ENCODE measurements around the gene EZH2. TPM values are rescaled to one million over a fixed set of nuclear protein-coding genes. Genes with fewer than 3 reads are reported as not detected.

EZH2 gene
- total and polyA plus RNA-seq, 4 donors: 2.0 to 21.3 (median 2.5) TPM

GRCh38 chr7:148850564-148850963, 33.5 kb downstream of the EZH2 start:
- TF ChIP-seq YY1 (IDR thresholded peaks at IDR 0.05): no peak
- TF ChIP-seq SP1 (IDR thresholded peaks at IDR 0.05): no peak
- no peak for TF ChIP-seq FOXA2 (IDR thresholded peaks at IDR 0.05)
- TF ChIP-seq, protein P1, sequence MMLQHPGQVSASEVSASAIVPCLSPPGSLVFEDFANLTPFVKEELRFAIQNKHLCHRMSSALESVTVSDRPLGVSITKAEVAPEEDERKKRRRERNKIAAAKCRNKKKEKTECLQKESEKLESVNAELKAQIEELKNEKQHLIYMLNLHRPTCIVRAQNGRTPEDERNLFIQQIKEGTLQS (IDR thresholded peaks at IDR 0.05): no peak
- TF ChIP-seq JUND (IDR thresholded peaks at IDR 0.05): no peak
- no peak for TF ChIP-seq GABPA (IDR thresholded peaks at IDR 0.05 in 1 of 2, conservative IDR thresholded peaks at IDR 0.05 in 1 of 2)
- TF ChIP-seq FOXA1 (IDR thresholded peaks at IDR 0.05): no peak
- no peak for TF ChIP-seq TAF1 (conservative IDR thresholded peaks at IDR 0.05)

GRCh38 chr7:148849393-148850098, 34.5 kb downstream of the EZH2 start:
- H3K27me3 ChIP-seq (ENCODE audit: control insufficient read depth in 4 of 4, insufficient read depth in 4 of 4, low read length in 3 of 4): no peaks in the 10 kb centered on the region
- no peak for DNase-seq (ENCODE audit: low spot score)
- H3K9me3 ChIP-seq (ENCODE audit: control insufficient read depth in 4 of 4, low read length in 3 of 4): no peaks in the 10 kb centered on the region
- no peak overlapping the region for H3K4me3 ChIP-seq (ENCODE audit: low read depth in 1 of 3, low read length in 3 of 3)
- 93% methylated on average over 7 of the region's 7 CpGs for WGBS
- no peaks in the 10 kb centered on the region for H3K4me1 ChIP-seq (ENCODE audit: control insufficient read depth in 4 of 4, insufficient read depth in 4 of 4, low read length in 3 of 4)
- H3K9ac ChIP-seq (ENCODE audit: low read depth in 1 of 2, low read length in 2 of 2): no peak overlapping the region
- H3K27ac ChIP-seq (ENCODE audit: low read depth in 1 of 2, low read length in 2 of 2): no peak overlapping the region
- TF ChIP-seq TAF1 (conservative IDR thresholded peaks at IDR 0.05) (no peak), HNF4A (conservative IDR thresholded peaks at IDR 0.05) (no peak), EGR1 (IDR thresholded peaks at IDR 0.05; ENCODE audit: low read depth in 2 of 2) (no peak), RXRA (IDR thresholded peaks at IDR 0.05) (no peak), FOXA2 (IDR thresholded peaks at IDR 0.05) (no peak), FOXA1 (IDR thresholded peaks at IDR 0.05) (no peak), YY1 (IDR thresholded peaks at IDR 0.05) (no peak), SP1 (IDR thresholded peaks at IDR 0.05) (no peak), NR2F2 (IDR thresholded peaks at IDR 0.05) (no peak), REST (IDR thresholded peaks at IDR 0.05) (no peak)
- TF ChIP-seq, protein P1 (IDR thresholded peaks at IDR 0.05): no peak
- TF ChIP-seq, protein P2, sequence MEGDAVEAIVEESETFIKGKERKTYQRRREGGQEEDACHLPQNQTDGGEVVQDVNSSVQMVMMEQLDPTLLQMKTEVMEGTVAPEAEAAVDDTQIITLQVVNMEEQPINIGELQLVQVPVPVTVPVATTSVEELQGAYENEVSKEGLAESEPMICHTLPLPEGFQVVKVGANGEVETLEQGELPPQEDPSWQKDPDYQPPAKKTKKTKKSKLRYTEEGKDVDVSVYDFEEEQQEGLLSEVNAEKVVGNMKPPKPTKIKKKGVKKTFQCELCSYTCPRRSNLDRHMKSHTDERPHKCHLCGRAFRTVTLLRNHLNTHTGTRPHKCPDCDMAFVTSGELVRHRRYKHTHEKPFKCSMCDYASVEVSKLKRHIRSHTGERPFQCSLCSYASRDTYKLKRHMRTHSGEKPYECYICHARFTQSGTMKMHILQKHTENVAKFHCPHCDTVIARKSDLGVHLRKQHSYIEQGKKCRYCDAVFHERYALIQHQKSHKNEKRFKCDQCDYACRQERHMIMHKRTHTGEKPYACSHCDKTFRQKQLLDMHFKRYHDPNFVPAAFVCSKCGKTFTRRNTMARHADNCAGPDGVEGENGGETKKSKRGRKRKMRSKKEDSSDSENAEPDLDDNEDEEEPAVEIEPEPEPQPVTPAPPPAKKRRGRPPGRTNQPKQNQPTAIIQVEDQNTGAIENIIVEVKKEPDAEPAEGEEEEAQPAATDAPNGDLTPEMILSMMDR (IDR thresholded peaks at IDR 0.05; ENCODE audit: low read depth, low read length, missing input control): no peak
- H3K36me3 ChIP-seq (ENCODE audit: control insufficient read depth in 4 of 4, insufficient read depth in 3 of 4, low read depth in 1 of 4, low read length in 3 of 4): no peaks in the 10 kb centered on the region

More at GRCh38 chr7:148850564-148850963, 33.5 kb downstream of the EZH2 start:
- Histone ChIP-seq H3K27me3 (ENCODE audit: control insufficient read depth in 4 of 4, insufficient read depth in 4 of 4, low read length in 3 of 4) (no peaks in the 10 kb centered on the region), H3K4me3 (ENCODE audit: low read depth in 1 of 3, low read length in 3 of 3) (no peak overlapping the region), H3K27ac (ENCODE audit: low read depth in 1 of 2, low read length in 2 of 2) (no peak overlapping the region), H3K9me3 (ENCODE audit: control insufficient read depth in 4 of 4, low read length in 3 of 4) (no peaks in the 10 kb centered on the region), H3K36me3 (ENCODE audit: control insufficient read depth in 4 of 4, insufficient read depth in 3 of 4, low read depth in 1 of 4, low read length in 3 of 4) (no peaks in the 10 kb centered on the region), H3K9ac (ENCODE audit: low read depth in 1 of 2, low read length in 2 of 2) (no peak overlapping the region), H3K4me1 (ENCODE audit: control insufficient read depth in 4 of 4, insufficient read depth in 4 of 4, low read length in 3 of 4) (no peaks in the 10 kb centered on the region)
- no peak for DNase-seq (ENCODE audit: low spot score)
- WGBS: 96% methylated on average over 5 of the region's 5 CpGs

Data from liver (tissue), 9 donors.